GM03348 (cell line): ENCODE results near the gene RPS6KB1.
"Not testable (repeated sequence)": the region's sequence is repeated elsewhere in the genome, so short reads cannot be mapped to it uniquely, and the experiment has no call there.

ENCODE experiments used
- DNase-seq: peaks from one replicate; pipeline ENCODE4 v3.0.0; 2012; ENCODE audit warnings: low spot score

RPS6KB1 gene

DNA sequence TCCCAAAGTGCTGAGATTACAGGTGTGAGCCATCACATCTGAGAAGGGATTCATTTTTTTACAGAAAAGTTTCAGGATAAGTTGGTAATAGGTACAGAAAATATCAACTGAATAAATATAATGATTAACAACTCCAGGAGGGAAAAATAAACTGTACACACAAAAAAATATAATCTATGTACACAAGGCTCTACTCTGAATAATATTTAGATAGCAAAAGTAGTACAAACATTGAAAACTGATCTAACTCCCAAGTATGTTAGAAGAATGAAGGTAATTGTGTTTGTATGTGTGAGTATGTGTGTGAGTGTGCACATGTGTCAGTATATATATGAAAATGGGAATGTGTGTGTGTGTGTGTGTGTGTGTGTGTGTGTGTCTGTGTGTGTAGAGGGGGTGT lies 20.6 kb upstream of the RPS6KB1 start:
- DNase-seq, result no peak

DNA sequence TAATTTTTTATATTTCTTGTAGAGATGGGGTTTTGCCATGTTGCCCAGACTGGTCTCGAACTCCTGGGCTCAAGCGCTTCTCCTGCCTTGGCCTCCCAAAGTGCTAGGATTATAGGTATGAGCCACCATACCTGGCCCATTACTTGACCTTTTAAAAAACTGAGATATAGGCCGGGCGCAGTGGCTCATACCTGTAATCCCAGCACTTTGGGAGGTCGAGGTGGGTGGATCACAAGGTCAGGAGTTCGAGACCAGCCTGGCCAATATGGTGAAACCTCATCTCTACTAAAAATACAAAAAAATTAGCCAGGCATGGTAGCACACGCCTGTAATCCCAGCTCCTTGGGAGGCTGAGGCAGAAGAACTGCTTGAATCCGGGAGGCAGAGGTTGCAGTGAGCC lies 19.5 kb upstream of the RPS6KB1 start:
- DNase-seq, result not testable (repeated sequence)

DNA sequence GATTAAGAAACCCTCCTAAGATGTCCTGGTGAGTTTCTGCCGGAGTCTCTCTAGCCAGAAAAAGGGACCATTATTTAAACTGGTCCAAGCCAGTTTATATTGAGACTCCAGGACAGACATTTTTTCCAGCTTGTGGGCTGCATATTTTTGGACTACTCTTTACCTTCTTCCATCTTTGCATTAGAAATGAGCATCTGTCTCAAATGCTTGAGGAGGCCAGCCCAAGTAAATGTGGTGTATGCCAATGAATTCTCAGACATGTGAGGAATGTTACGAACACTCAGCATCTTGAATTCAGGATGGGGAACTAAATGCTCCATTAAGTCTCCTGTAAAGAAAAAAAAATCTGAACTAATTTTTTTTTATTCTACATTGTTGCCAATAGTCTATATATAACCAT lies 18.5 kb upstream of the RPS6KB1 start:
- DNase-seq, result no peak

DNA sequence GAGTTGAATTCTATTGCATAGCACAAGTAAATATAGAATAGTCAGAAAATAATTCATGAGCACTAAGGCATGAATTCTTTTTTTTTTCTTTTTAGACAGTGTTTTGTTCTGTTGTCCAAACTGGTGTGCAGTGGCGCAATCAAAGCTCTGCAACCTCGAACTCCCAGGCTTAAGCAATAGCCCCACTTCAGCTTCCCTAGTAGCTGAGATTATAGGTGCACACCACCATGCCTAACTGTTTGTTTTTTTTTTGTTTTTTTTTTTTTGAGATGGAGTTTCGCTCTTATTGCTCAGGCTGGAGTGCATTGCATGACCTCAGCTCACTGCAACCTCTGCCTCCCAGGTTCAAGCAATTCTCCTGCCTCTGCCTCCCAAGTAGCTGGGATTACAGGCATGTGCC lies 16.8 kb upstream of the RPS6KB1 start:
- DNase-seq, result no peak

DNA sequence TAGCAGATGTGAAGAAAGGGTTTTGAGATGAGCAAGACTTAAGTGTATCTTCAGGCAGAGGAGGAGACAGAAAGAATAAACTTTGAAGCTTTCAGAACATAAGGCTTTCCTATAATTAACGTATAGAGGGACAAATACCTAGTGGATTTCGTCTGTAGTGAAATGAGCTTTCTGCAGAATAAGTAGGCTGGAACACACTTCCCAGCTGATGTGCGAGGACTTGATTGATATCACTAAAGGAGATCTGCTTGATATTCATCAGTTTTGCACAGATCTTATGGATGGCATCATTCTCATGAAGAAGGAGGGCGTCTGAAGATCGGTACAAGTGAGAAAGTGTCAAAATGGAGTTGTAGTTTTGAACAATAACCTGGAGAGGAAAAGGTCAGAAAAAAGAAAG lies 15.0 kb upstream of the RPS6KB1 start:
- no peak for DNase-seq

DNA sequence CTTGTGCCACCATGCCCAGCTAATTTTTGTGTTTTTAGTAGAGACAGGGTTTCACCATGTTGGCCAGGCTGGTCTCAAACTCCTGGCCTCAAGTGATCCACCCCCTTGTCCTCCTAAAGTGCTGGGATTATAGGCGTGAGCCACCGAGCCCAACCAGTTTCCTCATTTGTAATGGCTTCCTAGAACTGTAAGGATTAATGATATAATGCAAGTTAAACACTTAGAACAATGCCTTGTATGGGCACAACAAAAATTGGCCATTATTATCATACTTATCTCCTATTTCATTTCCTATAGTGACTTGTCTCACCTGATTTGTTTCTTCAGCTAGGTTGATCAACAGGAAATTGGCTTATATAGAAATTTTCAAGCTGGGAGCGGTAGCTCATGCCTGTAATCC lies 14.3 kb upstream of the RPS6KB1 start:
- no peak for DNase-seq

DNA sequence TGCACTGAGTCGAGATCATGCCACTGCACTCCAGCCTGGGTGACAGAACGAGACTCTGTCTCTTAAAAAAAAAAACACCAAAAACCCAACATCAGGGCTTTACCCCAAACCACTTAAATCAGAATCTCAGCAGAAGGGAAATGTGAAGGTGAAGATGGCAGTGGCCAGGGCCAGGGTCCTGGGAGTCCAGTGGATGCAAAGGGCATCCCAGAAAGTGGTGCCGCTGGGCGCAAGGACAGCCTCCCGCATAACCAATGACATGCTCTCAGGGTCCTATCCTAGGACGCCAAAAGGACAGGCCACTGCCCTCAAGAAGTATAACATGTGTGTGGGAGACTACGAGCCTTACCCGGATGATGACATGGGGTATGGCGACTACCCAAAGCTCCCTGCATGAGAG lies 8.1 kb upstream of the RPS6KB1 start:
- no peak for DNase-seq

DNA sequence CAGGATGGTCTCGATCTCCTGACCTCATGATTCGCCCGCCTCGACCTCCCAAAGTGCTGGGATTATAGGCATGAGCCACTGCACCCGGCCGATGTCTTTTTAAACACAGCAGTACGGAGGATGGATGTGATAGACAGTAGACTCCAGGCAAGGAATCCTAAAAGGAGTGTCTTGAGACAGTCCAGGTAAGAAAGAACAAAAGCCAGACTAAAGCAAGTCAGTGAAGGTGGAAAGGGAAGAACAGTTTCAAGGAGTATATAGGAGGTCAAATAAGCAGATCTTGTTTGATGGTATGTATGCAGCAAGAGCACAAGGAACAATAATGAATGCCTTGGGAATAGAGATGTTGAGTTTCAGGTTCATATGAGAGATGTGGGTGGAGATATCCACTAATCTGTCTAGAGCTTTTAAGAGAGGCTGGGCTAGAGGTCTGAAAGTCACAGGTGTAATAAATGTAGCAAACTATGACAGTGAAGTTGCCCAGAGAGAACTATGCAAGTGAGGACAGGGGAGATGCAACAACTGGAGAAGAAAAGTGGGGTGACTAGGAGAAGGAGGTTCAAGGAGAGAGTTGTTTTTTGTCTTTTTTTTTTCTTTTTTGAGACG lies 4.7 kb upstream of the RPS6KB1 start:
- no peak for DNase-seq

DNA sequence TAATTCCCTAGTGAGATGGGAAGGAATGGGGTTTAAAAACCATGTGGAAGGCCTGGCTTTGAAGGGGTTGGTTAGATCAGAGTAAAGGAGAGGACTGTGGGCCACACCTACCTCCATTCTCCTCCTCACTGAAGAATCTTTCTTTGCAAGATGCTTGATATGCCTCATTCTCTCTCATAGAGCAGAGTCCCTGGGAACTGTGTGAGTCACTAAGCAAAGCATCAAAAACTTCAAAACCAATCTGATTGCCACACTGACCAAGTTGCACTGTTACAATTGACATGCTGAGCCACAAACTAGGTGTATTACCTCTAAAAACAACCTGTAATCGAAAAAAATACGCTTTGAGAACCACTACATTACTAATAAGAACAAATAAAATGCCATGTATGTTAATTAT lies 2.2 kb upstream of the RPS6KB1 start:
- peak; percentile 15 for DNase-seq

DNA sequence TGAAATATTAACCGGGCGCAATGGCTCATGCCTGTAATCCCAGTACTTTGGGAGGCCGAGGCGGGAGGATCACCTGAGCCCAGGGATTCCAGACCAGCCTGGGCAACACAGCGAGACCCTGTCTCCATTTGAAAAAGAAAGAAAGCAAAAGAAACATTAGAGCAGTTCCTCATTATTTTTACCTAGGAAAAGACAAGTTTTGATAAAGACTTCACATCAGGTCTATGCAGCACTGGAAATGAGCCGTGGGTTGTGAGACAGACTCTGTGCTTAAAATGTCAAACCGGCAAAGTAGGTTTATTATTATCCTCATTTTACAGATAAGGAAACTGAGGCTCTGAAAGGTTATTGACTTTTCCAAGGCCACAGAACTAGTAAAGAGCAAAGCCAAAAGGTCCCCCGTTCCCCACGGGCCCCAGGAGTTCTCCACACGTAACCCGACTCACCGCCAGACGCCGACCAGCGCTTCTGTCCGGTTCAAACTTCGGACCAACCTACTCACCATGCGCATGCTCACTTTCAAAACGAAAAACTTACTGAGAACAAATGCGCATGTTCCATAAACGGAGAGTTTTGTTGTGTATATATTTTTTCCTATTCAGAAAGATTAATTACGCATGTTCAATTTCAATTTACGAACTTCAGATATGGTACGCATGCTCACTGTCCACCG lies 534 bp upstream of the RPS6KB1 start:
- no peak for DNase-seq

DNA sequence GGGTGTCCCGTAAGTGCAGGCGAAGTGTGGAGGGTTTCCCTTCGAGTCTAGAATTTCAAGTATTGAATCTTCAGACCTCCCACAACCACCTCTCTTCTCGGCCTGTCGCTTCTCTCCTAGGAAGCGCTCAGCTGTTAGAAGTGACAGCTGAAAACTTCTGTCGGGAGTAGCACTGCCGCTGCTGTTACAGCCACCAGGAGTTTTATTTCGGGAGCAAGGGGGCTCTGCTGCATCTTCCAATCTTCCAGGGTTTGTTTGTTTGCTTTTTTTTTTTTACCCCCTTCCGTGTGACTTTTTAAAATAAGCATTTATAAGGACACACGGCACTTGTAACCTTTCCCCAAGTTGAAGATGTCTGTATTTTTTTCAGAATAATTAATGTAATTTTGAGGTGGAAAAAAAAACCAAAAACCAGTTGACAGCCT lies 767 bp downstream of the RPS6KB1 start:
- peak; percentile 19 for DNase-seq

DNA sequence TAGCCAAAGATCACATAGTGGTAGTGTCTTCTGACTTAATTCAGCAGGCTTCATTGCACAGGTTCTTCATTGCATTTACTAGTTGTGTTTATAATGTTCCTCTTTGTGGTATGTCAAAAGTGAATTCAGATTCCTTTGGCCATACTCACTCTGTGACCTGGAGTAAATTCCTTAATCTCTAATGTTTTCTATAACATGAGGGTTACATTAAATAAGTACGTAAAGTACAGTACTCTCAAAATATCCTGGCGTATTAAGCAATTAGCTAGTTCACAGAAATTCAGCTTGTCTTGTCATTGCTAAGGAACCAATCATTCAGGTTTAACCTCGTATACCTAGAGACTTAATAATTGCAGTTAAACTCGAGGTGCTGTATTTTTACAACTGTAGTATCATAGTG lies 4.2 kb downstream of the RPS6KB1 start:
- no peak for DNase-seq

DNA sequence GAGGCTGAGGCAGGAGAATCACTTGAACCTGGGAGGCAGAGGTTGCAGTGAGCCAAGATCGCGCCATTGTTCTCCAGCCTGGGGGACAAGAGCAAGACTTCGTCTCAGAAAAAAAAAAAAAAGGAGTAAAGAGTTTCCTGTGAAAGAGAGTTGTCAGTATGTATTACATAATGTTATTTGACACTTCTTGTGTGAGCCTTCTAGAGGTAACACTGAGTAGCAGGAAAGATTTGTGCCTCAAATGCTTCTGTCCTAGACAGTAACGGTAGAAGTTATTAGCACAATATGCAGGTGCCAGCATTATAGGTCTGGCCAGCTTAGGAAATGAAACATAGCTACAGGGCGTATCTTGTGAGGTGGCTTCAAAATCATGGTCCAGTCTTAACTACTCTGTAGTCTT lies 6.2 kb downstream of the RPS6KB1 start:
- peak; percentile 51 for DNase-seq

DNA sequence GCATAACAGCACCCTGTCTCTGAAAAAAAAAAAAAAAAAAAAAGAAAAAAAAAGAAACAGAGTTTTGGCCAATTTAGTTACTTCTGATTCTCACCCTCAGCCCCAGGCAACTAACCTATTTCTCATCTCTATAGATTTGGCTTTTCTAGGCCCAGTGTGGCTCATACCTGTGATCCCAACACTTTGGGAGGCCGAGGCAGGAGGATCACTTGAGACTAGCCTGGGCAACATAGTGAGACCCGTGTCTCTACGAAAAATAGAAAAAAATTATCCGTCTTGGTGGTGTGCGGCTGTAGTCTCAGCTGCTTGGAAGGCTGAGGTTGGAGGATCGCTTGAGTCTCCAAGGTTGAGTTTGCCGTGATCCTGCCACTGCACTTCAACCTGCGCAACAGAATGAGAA lies 8.7 kb downstream of the RPS6KB1 start:
- DNase-seq, result no peak

DNA sequence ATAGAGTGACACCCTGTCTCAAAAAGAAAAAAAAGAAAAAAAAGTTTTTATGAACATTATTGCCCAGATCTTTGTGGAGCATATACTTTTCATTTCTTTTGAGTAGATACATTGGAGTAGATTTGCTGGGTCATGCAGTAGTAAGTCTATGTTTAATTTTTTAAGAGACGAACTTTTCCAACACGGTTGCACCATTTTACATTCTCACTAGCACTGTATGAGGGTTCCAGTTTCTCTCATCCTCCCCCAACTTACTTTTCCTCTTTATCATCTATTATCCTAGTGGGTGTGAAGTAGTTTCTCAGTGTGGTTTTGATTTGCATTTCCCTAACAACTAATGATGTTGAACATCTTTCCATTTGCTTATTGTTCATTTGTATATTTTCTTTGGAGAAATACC lies 10.5 kb downstream of the RPS6KB1 start:
- no peak for DNase-seq

DNA sequence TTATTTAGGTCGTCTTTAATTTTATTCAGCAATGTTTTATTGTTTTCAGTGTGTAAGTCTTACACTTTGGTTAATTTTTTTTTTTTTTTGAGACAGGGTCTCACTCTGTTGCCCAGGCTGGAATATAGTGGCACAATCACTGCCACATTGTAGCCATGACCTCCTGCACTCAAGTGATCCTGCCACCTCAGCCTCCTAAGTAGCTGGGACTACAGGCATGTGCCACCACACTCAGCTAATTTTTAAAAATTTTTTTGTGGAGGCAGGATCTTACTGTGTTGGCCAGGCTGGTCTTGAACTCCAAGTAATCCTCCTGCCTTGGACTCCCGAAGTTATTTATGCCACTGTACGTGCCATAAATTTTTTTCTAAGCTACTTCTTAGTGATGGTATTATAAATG lies 14.5 kb downstream of the RPS6KB1 start:
- no peak for DNase-seq

DNA sequence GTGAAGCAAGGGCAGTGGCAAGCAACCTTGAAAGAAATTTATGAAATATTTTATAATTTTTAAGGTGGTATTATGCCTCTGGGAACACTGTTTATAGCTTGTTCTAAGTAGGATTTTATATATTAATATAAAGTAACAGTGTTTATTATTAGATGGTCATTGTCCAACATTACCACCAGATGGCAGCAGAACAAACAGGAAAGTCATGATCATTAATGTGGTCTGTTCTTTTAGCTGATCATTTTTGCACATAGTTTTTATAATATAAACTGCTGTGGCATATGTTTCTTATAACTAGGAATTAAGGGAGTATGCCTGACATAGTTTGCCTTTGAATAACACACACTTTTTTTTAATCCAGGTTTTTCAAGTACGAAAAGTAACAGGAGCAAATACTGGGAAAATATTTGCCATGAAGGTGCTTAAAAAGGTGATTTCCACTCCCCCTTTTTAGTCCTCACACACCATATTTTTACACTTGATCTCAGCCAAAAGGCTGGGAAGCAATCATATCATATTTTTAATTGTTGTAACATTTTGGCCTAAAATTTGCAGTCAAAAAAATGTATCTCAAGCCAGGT lies 21.4 kb downstream of the RPS6KB1 start:
- DNase-seq, result peak; percentile 74

DNA sequence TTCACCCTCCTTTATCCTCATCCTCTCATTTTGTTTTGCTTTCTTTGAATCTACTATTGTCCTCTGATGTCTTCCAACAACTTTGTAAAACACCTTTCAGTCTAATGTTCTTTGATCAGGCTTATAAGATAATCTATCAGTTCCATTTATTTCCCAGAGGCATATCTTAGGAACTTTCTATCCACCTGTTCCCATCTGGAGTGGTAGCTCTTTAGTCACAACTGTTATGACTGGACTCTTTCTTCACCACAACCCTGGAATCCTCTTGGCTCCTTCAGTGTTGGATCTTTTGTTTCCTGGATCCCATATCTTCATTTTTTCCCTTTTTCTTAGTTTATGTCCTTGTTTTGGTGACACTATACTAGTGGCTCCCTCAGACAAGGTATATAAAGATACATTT lies 23.5 kb downstream of the RPS6KB1 start:
- DNase-seq, result no peak

DNA sequence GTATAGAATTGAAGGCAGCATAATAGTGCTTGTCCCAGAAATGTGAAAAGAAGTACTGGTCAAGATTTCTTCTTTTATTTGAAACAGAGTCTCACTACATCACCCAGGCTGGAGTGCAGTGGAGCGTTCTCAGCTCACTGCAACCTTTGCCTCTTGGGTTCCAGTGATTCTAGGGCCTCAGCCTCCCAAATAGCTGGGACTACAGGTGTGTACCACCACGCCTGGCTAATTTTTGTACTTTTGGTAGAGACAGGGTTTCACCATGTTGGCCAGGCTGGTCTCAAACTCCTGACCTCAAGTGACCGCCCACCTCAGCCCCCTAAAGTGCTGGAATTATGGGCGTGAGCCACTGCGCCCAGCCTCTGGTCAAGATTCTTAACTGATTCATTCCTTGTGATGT lies 27.7 kb downstream of the RPS6KB1 start:
- not testable (repeated sequence) for DNase-seq

DNA sequence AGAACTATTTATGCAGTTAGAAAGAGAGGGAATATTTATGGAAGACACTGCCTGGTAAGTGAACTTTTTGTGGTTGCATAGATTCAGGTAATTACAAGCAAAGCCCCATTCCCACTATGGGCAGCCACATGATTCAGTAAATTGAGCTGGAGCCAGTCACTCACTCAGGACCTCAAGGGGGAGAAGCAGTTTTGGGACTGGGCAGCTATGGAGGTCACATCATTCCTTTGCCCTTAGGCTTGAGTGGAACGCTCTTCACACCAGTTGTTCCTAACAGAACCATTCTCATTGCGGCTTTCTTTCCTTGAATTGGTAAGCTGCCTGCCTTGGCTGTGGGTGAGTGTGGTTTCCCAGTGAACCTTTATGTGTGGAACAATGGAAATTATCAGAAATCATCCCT lies 37.2 kb downstream of the RPS6KB1 start:
- DNase-seq, result not testable (repeated sequence)

DNA sequence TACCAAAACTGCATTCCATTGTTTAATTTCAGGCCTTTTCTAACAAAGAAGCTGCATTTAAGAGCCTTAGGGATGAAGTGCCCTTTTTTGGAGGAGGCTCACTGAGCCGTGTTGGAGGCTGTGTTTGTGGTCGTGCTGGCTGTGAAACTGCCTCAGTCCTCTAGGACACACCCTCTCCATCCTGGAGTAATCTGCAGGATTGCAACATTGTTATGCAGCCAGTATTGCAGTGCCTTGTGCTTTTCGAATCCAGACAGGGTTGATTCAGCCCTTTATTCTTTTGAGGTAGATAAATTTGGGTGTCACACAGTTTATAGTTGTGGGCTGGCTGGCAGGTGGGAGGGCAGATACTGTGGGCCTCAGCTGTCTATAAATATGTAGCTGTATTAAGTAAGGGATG lies 37.8 kb downstream of the RPS6KB1 start:
- DNase-seq, result peak; percentile 14

DNA sequence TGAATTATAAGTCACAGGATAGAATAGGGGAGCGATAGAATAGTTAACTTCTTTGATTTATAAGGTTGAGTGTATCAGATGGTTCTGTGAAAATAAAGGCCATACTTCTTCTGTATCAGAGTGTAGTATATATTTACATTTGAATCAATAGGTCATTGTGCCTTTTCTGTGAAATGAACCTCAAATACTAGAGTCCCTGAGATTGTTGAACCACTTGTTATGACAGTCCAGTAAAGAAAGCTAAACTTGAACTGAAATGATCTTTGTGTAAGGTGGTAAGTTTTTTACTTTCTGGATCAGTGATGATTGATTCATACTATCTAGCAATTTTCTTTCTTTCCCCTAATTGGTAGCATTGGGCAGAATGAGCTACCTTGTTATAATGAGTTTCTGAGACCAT lies 40.4 kb downstream of the RPS6KB1 start:
- not testable (repeated sequence) for DNase-seq

DNA sequence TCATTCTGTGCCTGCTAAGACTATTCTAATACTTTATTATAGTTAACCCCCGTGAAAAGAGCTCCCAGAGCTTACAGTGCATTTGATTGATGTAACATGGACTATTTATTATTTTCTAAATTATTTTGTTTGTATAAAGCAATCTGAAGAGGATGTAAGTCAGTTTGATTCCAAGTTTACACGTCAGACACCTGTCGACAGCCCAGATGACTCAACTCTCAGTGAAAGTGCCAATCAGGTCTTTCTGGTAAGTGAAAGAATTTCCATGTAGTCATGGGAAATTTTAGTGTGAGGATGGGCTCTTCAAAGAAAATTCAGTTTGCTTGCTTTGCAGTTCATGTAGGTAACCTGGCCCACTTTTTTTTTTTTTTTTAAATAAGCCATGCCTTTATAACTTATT lies 47.8 kb downstream of the RPS6KB1 start:
- DNase-seq, result not testable (repeated sequence)

DNA sequence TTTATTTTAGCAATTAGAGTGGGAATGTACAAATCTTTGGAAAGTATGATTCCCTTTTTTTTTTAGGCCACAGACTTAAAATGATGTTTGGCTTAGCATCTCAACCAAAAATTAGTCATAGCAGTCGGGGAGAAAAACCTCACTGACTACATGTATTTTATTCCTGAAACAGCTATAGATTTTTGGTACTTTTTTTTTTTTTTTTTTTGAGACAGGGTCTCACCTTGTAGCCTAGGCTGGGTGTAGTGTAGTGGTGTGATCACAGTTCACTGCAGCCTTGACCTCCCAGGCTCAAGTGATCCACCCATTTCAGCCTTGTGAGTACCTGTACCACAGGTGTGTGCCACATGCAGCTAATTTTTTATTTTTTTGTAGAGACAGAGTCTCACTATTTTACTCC lies 48.2 kb downstream of the RPS6KB1 start:
- no peak for DNase-seq
